Activated CD4-positive, alpha-beta T cell treated with anti-CD3 and anti-CD28 coated beads, Interleukin-2, amount 50 U/mL, for 4 hours (primary cell): ENCODE results near the gene EEF2K.
A peak's percentile ranks its signal among the peaks of the same experiment; 100 is the strongest.

ENCODE experiments used
- DNase-seq, 2 experiments: peaks; one replicate each; pipeline ENCODE4 v3.0.0-alpha.2; 2020

Gene EEF2K

GRCh38 chr16:22321340-22322001 is 115.4 kb downstream of the EEF2K start:
- DNase-seq, result peak; percentile 65 to 67

- no peak for DNase-seq
These were observed 116.0 kb downstream of the EEF2K start for GRCh38 chr16:22322021-22322471.

- DNase-seq, result no peak
These were observed 116.7 kb downstream of the EEF2K start for GRCh38 chr16:22322741-22323140.

GRCh38 chr16:22323173-22323958 is 117.3 kb downstream of the EEF2K start:
- DNase-seq, result no peak

- no peak for DNase-seq
These were observed 118.1 kb downstream of the EEF2K start for GRCh38 chr16:22323959-22324786.

- no peak for DNase-seq
These were observed 118.9 kb downstream of the EEF2K start for GRCh38 chr16:22324787-22325597.

GRCh38 chr16:22325598-22326368 is 119.7 kb downstream of the EEF2K start:
- no peak for DNase-seq

GRCh38 chr16:22326369-22326652 is 120.2 kb downstream of the EEF2K start:
- DNase-seq, result no peak

- no peak for DNase-seq
These were observed 120.8 kb downstream of the EEF2K start for GRCh38 chr16:22326771-22327445.

- DNase-seq, result no peak
These were observed 121.3 kb downstream of the EEF2K start for GRCh38 chr16:22327446-22327775.

GRCh38 chr16:22328081-22328725 is 122.1 kb downstream of the EEF2K start:
- DNase-seq, result no peak

GRCh38 chr16:22329199-22329695 is 123.2 kb downstream of the EEF2K start:
- no peak for DNase-seq

- no peak for DNase-seq
These were observed 124.2 kb downstream of the EEF2K start for GRCh38 chr16:22330326-22330725.

GRCh38 chr16:22333457-22333994 is 127.4 kb downstream of the EEF2K start:
- no peak for DNase-seq

GRCh38 chr16:22335668-22336246 is 129.7 kb downstream of the EEF2K start:
- no peak for DNase-seq

- DNase-seq, result no peak
These were observed 130.5 kb downstream of the EEF2K start for GRCh38 chr16:22336581-22336980.

- DNase-seq, result no peak
These were observed 131.0 kb downstream of the EEF2K start for GRCh38 chr16:22337045-22337444.

- DNase-seq, result no peak
These were observed 132.0 kb downstream of the EEF2K start for GRCh38 chr16:22337849-22338635.
